Hepatocyte (in vitro differentiated cells): ENCODE measurements around the gene WDR55. TPM values are rescaled to one million over a fixed set of nuclear protein-coding genes. Genes with fewer than 3 reads are reported as not detected.

Source experiments
- DNase-seq: peaks from one replicate; pipeline ENCODE4 v3.0.0-alpha.2; 2016; ENCODE audit warnings: low spot score
- H2AFZ ChIP-seq: fragments of 200-600 bp; sonication (generic); 2 replicates; pipeline ENCODE4 v1.6.0; 2016; ENCODE audit warnings: antibody characterized with exemption, mild to moderate bottlenecking
- H3K27ac ChIP-seq: fragments of 200-600 bp; sonication (generic); 2 replicates; pipeline ENCODE4 v1.5.1; 2016; ENCODE audit warnings: mild to moderate bottlenecking
- H3K27me3 ChIP-seq: fragments of 200-600 bp; sonication (generic); 2 replicates; pipeline ENCODE4 v1.6.1; 2016
- H3K36me3 ChIP-seq: fragments of 200-600 bp; sonication (generic); replicated peaks from 2 replicates; pipeline ENCODE4 v1.5.1; 2016; ENCODE audit warnings: low read depth; ENCODE audit not compliant: insufficient read depth
- H3K4me1 ChIP-seq: fragments of 200-600 bp; sonication (generic); 2 replicates; pipeline ENCODE4 v1.5.1; 2016; ENCODE audit warnings: mild to moderate bottlenecking, moderate library complexity; ENCODE audit not compliant: insufficient read depth
- H3K4me2 ChIP-seq: fragments of 200-600 bp; sonication (generic); 2 replicates; pipeline ENCODE4 v1.6.0; 2016
- H3K4me3 ChIP-seq: fragments of 200-600 bp; sonication (generic); 2 replicates; pipeline ENCODE4 v1.5.1; 2016; ENCODE audit warnings: mild to moderate bottlenecking
- H3K79me2 ChIP-seq: fragments of 200-600 bp; sonication (generic); 2 replicates; pipeline ENCODE4 v1.6.0; 2017; ENCODE audit warnings: mild to moderate bottlenecking
- H3K9me2 ChIP-seq: fragments of 200-600 bp; sonication (generic); replicated peaks from 2 replicates; pipeline ENCODE4 v1.6.0; 2017; ENCODE audit warnings: mild to moderate bottlenecking; ENCODE audit not compliant: insufficient read depth
- H3K9me3 ChIP-seq: fragments of 200-600 bp; sonication (generic); 2 replicates; pipeline ENCODE4 v1.5.1; 2016; ENCODE audit warnings: low read depth, mild to moderate bottlenecking
- H4K20me1 ChIP-seq: fragments of 200-600 bp; sonication (generic); 2 replicates; pipeline ENCODE4 v1.6.0; 2016; ENCODE audit warnings: mild to moderate bottlenecking; ENCODE audit not compliant: insufficient read depth, poor library complexity, severe bottlenecking
- EZH2 ChIP-seq: fragments of 200-600 bp; sonication (generic); IDR thresholded peaks from 2 replicates; pipeline ENCODE4 v1.6.1; 2016; ENCODE audit warnings: antibody characterized with exemption, mild to moderate bottlenecking, borderline replicate concordance
- EZH2phosphoT487 ChIP-seq: fragments of 200-600 bp; sonication (generic); IDR thresholded peaks from one replicate; pipeline ENCODE4 v1.6.1; 2018; ENCODE audit warnings: antibody characterized with exemption, mild to moderate bottlenecking, low read depth, moderate library complexity; ENCODE audit not compliant: unreplicated experiment, severe bottlenecking
- WGBS: methylation state at CpG from one replicate; pipeline ENCODE4 v1.1.6; 2016; ENCODE audit warnings: low lambda C conversion rate; ENCODE audit errors: missing lambda C conversion rate; 5-methylcytosine and 5-hydroxymethylcytosine counted together
- polyA plus RNA-seq: library from polyadenylated mRNA; unstranded; fragments of >200 nt; fragmentation: Nextera tagmentation; extraction: Ambion mirVana; gene quantifications from 2 replicates; pipeline ENCODE4 v1.2.1, GENCODE V29; 2016
- total RNA-seq: library from RNA; depleted of rRNA; stranded (reverse); fragments of >200 nt; gene quantifications from 2 replicates; pipeline ENCODE4 v1.2.3, GENCODE V29; 2014
- TF ChIP-seq, protein P1 (sequence below): fragments of 200-600 bp; sonication (generic); IDR thresholded peaks from 2 replicates; pipeline ENCODE4 v1.5.1; 2016; ENCODE audit warnings: antibody characterized with exemption, mild to moderate bottlenecking; ENCODE audit not compliant: poor library complexity

The WDR55 gene
- total and polyA plus RNA-seq, 2 experiments from 2014 or later: 21.2 to 23.0 TPM

DNA sequence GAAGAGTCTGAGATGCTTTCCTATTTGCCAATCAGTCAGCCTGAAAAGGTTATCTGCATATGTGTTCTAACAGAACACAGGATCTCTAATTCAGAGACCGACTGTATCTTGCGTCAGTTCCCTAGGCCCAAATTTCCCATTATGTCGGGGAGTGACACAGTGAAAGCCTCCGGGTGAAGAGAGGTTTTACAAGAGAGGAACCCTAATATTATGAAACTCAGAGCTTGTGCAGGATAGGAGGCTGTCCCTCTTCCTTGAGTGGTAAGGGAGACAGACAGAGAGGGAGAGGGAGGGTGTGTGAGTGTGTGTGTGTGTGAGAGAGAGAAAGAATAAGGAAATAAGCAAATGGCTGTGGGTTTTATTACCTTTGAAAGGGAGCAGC is 33.7 kb upstream of the WDR55 start:
- WGBS: 93% methylated on average over 4 of the region's 4 CpGs
- Histone ChIP-seq H3K36me3 (no peaks in the 10 kb centered on the region), H3K4me2 (no peak overlapping the region), H2AFZ (no peak overlapping the region), H3K9me2 (no peaks in the 10 kb centered on the region), H3K9me3 (no peaks in the 10 kb centered on the region), H3K27me3 (no peaks in the 10 kb centered on the region), H3K4me1 (no peaks in the 10 kb centered on the region), H4K20me1 (no peaks in the 10 kb centered on the region), H3K79me2 (no peaks in the 10 kb centered on the region), H3K4me3 (no peak overlapping the region), H3K27ac (no peak overlapping the region)
- TF ChIP-seq EZH2 (no peak), EZH2phosphoT487 (no peak)
- TF ChIP-seq, protein P1, sequence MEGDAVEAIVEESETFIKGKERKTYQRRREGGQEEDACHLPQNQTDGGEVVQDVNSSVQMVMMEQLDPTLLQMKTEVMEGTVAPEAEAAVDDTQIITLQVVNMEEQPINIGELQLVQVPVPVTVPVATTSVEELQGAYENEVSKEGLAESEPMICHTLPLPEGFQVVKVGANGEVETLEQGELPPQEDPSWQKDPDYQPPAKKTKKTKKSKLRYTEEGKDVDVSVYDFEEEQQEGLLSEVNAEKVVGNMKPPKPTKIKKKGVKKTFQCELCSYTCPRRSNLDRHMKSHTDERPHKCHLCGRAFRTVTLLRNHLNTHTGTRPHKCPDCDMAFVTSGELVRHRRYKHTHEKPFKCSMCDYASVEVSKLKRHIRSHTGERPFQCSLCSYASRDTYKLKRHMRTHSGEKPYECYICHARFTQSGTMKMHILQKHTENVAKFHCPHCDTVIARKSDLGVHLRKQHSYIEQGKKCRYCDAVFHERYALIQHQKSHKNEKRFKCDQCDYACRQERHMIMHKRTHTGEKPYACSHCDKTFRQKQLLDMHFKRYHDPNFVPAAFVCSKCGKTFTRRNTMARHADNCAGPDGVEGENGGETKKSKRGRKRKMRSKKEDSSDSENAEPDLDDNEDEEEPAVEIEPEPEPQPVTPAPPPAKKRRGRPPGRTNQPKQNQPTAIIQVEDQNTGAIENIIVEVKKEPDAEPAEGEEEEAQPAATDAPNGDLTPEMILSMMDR: no peak
- DNase-seq: no peak

DNA sequence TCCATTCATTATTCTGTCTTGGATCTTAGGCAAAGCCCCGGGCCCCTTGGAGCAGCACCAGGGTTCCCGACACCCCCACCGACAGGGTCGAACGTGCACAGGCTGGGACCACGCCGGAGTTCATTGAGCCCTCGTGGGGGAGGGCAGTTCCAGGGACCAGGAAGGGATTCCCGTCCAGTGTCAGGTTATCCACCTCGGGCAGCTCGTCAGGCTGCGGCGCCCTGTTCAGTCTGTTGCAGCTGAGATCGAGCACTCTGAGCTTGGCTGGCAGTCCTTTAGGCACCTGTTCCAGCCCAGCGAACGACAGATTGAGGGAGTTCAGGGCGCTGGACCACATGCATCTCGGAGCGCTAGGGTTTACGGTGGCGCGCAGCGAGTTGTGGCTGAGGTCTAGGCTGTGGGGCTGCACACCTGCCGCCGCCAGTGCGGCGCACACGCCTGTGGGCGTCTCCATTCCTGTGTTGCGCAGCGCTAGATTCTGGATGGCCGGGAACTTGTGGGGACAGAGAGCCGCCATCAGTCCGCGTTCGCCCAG is 32.8 kb upstream of the WDR55 start:
- no peak overlapping the region for H3K27ac ChIP-seq
- H3K4me2 ChIP-seq: no peak overlapping the region

DNA sequence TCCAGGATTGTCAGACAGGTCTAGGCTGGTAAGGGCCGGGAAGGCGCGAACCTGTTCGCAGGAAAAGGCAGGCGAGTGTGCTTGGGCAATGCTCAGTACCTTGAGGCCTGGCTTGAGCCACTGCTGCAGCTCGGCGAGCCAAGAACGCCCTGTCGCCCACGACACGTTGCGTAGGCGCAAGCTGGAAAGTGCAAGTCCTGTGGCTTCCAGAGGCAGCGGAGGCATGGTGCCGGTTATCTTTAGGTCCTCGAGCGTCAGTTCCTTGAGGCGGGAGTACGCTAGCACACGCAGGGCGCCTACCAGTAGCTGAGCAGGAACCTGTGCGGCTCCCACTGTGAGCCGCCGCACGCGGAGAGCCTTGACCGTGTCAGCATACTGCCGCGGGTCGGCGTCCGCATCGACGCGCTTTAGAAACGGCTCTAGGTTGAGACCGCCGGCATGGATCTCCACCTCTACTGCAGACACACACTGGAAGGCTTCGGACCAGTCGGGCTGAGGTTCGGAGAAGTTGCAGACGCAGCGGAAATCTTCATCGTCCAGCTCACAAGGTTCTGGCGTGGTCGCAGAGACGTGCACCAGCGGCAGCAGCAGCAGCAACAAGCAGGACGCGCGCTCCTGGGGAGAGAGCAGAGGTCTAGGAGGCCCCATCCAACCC is 32.2 kb upstream of the WDR55 start:
- Histone ChIP-seq H3K4me3 (no peak overlapping the region), H4K20me1 (no peaks in the 10 kb centered on the region), H3K9me3 (no peaks in the 10 kb centered on the region), H3K79me2 (no peaks in the 10 kb centered on the region), H3K27ac (no peak overlapping the region), H3K9me2 (no peaks in the 10 kb centered on the region), H3K27me3 (no peaks in the 10 kb centered on the region), H3K4me1 (no peaks in the 10 kb centered on the region), H2AFZ (no peak overlapping the region), H3K4me2 (no peak overlapping the region), H3K36me3 (no peaks in the 10 kb centered on the region)
- 96% methylated on average over 51 of the region's 51 CpGs for WGBS
- TF ChIP-seq EZH2phosphoT487 (no peak), EZH2 (no peak)
- TF ChIP-seq, protein P1: no peak
- DNase-seq: no peak

More for the DNA sequence above, 32.8 kb upstream of the WDR55 start:
- DNase-seq: no peak
- no peaks in the 10 kb centered on the region for H3K4me1 ChIP-seq
- H3K9me3 ChIP-seq: no peaks in the 10 kb centered on the region
- no peak overlapping the region for H2AFZ ChIP-seq
- no peaks in the 10 kb centered on the region for H4K20me1 ChIP-seq
- no peaks in the 10 kb centered on the region for H3K27me3 ChIP-seq
- TF ChIP-seq EZH2 (no peak), EZH2phosphoT487 (no peak)
- TF ChIP-seq, protein P1: no peak
- 97% methylated on average over 36 of the region's 36 CpGs for WGBS
- H3K36me3 ChIP-seq: no peaks in the 10 kb centered on the region
- no peak overlapping the region for H3K4me3 ChIP-seq
- no peaks in the 10 kb centered on the region for H3K79me2 ChIP-seq
- no peaks in the 10 kb centered on the region for H3K9me2 ChIP-seq
